ENCODE results near the gene MCFD2. TPM values are rescaled to one million over a fixed set of nuclear protein-coding genes. Genes with fewer than 3 reads are reported as not detected.
"Not testable (repeated sequence)": the region's sequence is repeated elsewhere in the genome, so short reads cannot be mapped to it uniquely, and the experiment has no call there.

The MCFD2 gene
- total RNA-seq, 1 donor from 2014 or later: 50.7 TPM

GRCh38 chr2:46878240-46878877, 37.2 kb downstream of the MCFD2 start:
- DNase-seq (no peak), ATAC-seq (ENCODE audit: low read depth) (no peak)
- no peak overlapping the region for H3K27ac Mint-ChIP-seq
- POLR2A ChIA-PET: no interaction called here
- intact Hi-C loops (cut with micrococcal nuclease): no loop called here
- no peaks in the 10 kb centered on the region for H3K9me3 Mint-ChIP-seq
- no peak for TF ChIP-seq CTCF (IDR thresholded peaks at IDR 0.05)
- CTCF ChIA-PET: no interaction called here
- peaks cover under 1% of the 10 kb centered on the region for H3K27me3 Mint-ChIP-seq
- H3K36me3 Mint-ChIP-seq (ENCODE audit: low read depth): no peaks in the 10 kb centered on the region
- H3K4me1 Mint-ChIP-seq: no peaks in the 10 kb centered on the region
- H3K4me3 Mint-ChIP-seq: no peak overlapping the region

DNA sequence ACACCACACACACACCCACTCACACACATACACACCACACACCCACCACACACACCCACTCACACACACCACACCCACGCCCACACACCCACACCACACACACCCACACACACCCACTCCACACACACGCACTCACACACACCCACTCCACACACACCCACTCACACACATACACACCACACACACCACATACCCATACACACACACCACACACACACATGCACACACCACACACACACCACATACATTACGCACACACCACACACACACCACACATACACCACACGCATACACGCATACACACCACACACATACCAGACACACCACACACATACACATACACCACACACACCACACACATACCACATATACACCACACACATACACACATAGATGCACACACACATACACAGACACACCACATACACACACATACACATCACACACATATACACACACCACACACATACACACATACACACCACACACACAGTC, 37.9 kb downstream of the MCFD2 start:
- intact Hi-C loops (cut with micrococcal nuclease): no loop called here
- CTCF ChIA-PET: no interaction called here
- H3K4me1 Mint-ChIP-seq: no peaks in the 10 kb centered on the region

DNA sequence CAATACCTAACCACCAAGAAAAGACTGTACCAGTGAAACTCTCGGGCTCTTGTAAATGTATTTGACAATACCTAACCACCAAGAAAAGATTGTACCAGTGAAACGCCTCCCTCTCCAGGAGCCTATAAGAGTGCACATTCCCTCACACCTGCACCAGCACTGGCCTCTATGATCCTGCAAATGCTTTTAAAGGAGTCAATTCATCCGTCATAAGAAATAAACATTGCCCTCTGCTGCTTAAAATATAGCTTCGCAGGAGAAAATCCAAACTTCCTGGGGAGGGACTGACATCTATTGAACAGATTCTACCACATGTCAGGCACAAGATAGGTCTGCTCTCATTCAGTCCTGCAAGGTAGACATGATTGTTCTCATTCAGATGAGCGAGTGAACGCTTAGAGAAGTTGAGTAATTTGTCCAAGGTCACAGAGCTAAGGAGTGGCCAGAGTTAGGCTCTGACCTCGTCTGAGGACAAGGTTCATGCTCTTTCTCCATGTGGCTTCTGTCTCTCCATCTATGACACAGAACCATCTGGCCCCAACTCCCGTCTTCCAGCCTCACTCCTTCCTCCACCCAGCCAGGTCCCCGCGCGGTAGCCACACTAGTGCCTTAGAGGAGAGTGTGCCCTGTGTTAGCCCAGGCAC, 38.7 kb downstream of the MCFD2 start:
- no peak for DNase-seq
- no peak for ATAC-seq (ENCODE audit: low read depth)

More for the DNA sequence above, 37.9 kb downstream of the MCFD2 start:
- DNase-seq: no peak
- ATAC-seq (ENCODE audit: low read depth): no peak
- Mint-ChIP-seq H3K27ac (no peak overlapping the region), H3K4me3 (no peak overlapping the region), H3K36me3 (ENCODE audit: low read depth) (no peaks in the 10 kb centered on the region), H3K9me3 (no peaks in the 10 kb centered on the region), H3K27me3 (peaks cover 2% of the 10 kb centered on the region)
- TF ChIP-seq CTCF (IDR thresholded peaks at IDR 0.05): no peak
- POLR2A ChIA-PET: no interaction called here

GRCh38 chr2:46875962-46876689, 39.5 kb downstream of the MCFD2 start:
- POLR2A ChIA-PET: interaction anchor here (0.5 kb wide), 1 partner anchor 224 kb away, joined by 3 read pairs; no protein-coding TSS in a partner anchor
- ATAC-seq (ENCODE audit: low read depth); intact Hi-C loops (cut with micrococcal nuclease); H3K36me3 Mint-ChIP-seq (ENCODE audit: low read depth); DNase-seq; CTCF ChIA-PET; H3K27ac Mint-ChIP-seq; H3K9me3 Mint-ChIP-seq; H3K4me1 Mint-ChIP-seq; H3K4me3 Mint-ChIP-seq; H3K27me3 Mint-ChIP-seq: not testable (repeated sequence)

More for the DNA sequence above, 38.7 kb downstream of the MCFD2 start:
- Mint-ChIP-seq H3K36me3 (ENCODE audit: low read depth) (no peaks in the 10 kb centered on the region), H3K27ac (no peak overlapping the region), H3K4me3 (no peak overlapping the region), H3K4me1 (no peaks in the 10 kb centered on the region), H3K27me3 (peaks cover 2% of the 10 kb centered on the region), H3K9me3 (no peaks in the 10 kb centered on the region)
- intact Hi-C loops (cut with micrococcal nuclease): no loop called here
- POLR2A ChIA-PET: no interaction called here
- CTCF ChIA-PET: no interaction called here
- TF ChIP-seq CTCF (IDR thresholded peaks at IDR 0.05): no peak

GRCh38 chr2:46875226-46875899, 40.2 kb downstream of the MCFD2 start:
- DNase-seq: no peak
- CTCF ChIA-PET: interaction anchor here (0.6 kb wide), 1 partner anchor 46 kb away, joined by 4 read pairs; no protein-coding TSS in a partner anchor
- Mint-ChIP-seq H3K4me1 (no peaks in the 10 kb centered on the region), H3K4me3 (no peak overlapping the region), H3K27ac (no peak overlapping the region), H3K36me3 (ENCODE audit: low read depth) (no peaks in the 10 kb centered on the region), H3K27me3 (peaks cover 8% of the 10 kb centered on the region), H3K9me3 (no peaks in the 10 kb centered on the region)
- ATAC-seq (ENCODE audit: low read depth): no peak
- TF ChIP-seq CTCF (IDR thresholded peaks at IDR 0.05): no peak
- POLR2A ChIA-PET: interaction anchor here (0.5 kb wide), 1 partner anchor 223 kb away, joined by 3 read pairs; no protein-coding TSS in a partner anchor
- intact Hi-C loops (cut with micrococcal nuclease): no loop called here
